Activated CD4-positive, alpha-beta memory T cell treated with anti-CD3 and anti-CD28 coated beads, Interleukin-2, amount 10 ng/mL, durations not matched to agents 7 days and 5 days (primary cell): ENCODE data around the gene FAM13A. TPM values are rescaled to one million over a fixed set of nuclear protein-coding genes. Genes with fewer than 3 reads are reported as not detected.

ENCODE experiments used
- CTCF ChIA-PET: fragments of 350-600 bp; sonication (Branson Sonifier 250); formaldehyde crosslinking; loops from one replicate; lab custom pipeline; 2021; ENCODE audit warnings: antibody characterized with exemption, inconsistent platforms; lab: Charles Lee
- POLR2A ChIA-PET: fragments of 350-600 bp; sonication (Branson Sonifier 250); formaldehyde crosslinking; loops from one replicate; lab custom pipeline; 2021; ENCODE audit warnings: antibody characterized with exemption; lab: Charles Lee
- DNase-seq: peaks from one replicate; pipeline ENCODE4 v3.0.0-alpha.2; 2020
- H3K27ac Mint-ChIP-seq: one replicate; pipeline ENCODE4 v1.8.0; 2021; ENCODE audit warnings: mild to moderate bottlenecking, mixed read lengths
- H3K27me3 Mint-ChIP-seq: one replicate; pipeline ENCODE4 v1.8.0; 2021; ENCODE audit warnings: mixed read lengths
- H3K36me3 Mint-ChIP-seq: one replicate; pipeline ENCODE4 v1.8.0; 2021; ENCODE audit warnings: low read depth, mixed read lengths
- H3K4me1 Mint-ChIP-seq: one replicate; pipeline ENCODE4 v1.8.0; 2021; ENCODE audit warnings: mixed read lengths
- H3K4me3 Mint-ChIP-seq: one replicate; pipeline ENCODE4 v1.8.0; 2021; ENCODE audit warnings: mild to moderate bottlenecking, mixed read lengths
- H3K9me3 Mint-ChIP-seq: one replicate; pipeline ENCODE4 v1.8.0; 2021; ENCODE audit warnings: mixed read lengths
- total RNA-seq, 2 experiments: library from RNA; stranded (reverse); gene quantifications; one replicate each; pipeline ENCODE4 v1.2.3, GENCODE V29; 2021

Gene FAM13A
- total RNA-seq, 2 experiments from 2014 or later = 9.5 to 10.1 TPM

GRCh38 chr4:88796545-88796944 lies 260.4 kb downstream of the FAM13A start:
- H3K27me3 Mint-ChIP-seq = peaks cover 41% of the 10 kb centered on the region
- no peaks in the 10 kb centered on the region for H3K9me3 Mint-ChIP-seq
- H3K4me3 Mint-ChIP-seq = no peak overlapping the region
- CTCF ChIA-PET = interaction anchor here (0.6 kb wide), 1 partner anchor 169 kb away, joined by 3 read pairs; no protein-coding TSS in a partner anchor
- POLR2A ChIA-PET = no interaction called here
- no peak for DNase-seq
- H3K4me1 Mint-ChIP-seq = peaks cover 17% of the 10 kb centered on the region
- H3K36me3 Mint-ChIP-seq = peaks cover 2% of the 10 kb centered on the region
- no peak overlapping the region for H3K27ac Mint-ChIP-seq

GRCh38 chr4:88794952-88795351 lies 262.0 kb downstream of the FAM13A start:
- CTCF ChIA-PET = no interaction called here
- H3K4me1 Mint-ChIP-seq = peaks cover 16% of the 10 kb centered on the region
- POLR2A ChIA-PET = no interaction called here
- H3K27me3 Mint-ChIP-seq = peaks cover 35% of the 10 kb centered on the region
- no peak for DNase-seq
- H3K4me3 Mint-ChIP-seq = no peak overlapping the region
- H3K27ac Mint-ChIP-seq = no peak overlapping the region
- H3K9me3 Mint-ChIP-seq = no peaks in the 10 kb centered on the region
- peaks cover 2% of the 10 kb centered on the region for H3K36me3 Mint-ChIP-seq

- ChIA-PET POLR2A (no interaction called here), CTCF (no interaction called here)
- Mint-ChIP-seq H3K4me3 (no peak overlapping the region), H3K36me3 (peaks cover 2% of the 10 kb centered on the region), H3K27me3 (peaks cover 32% of the 10 kb centered on the region), H3K27ac (no peak overlapping the region), H3K9me3 (no peaks in the 10 kb centered on the region), H3K4me1 (peaks cover 15% of the 10 kb centered on the region)
- DNase-seq = no peak
Measured at GRCh38 chr4:88794087-88794690, 262.8 kb downstream of the FAM13A start.

GRCh38 chr4:88793475-88793874 lies 263.5 kb downstream of the FAM13A start:
- H3K27me3 Mint-ChIP-seq = peaks cover 30% of the 10 kb centered on the region
- H3K9me3 Mint-ChIP-seq = no peaks in the 10 kb centered on the region
- peaks cover 15% of the 10 kb centered on the region for H3K4me1 Mint-ChIP-seq
- CTCF ChIA-PET = no interaction called here
- H3K36me3 Mint-ChIP-seq = peaks cover 2% of the 10 kb centered on the region
- H3K27ac Mint-ChIP-seq = no peak overlapping the region
- H3K4me3 Mint-ChIP-seq = no peak overlapping the region
- DNase-seq = no peak
- POLR2A ChIA-PET = no interaction called here

- no peak for DNase-seq
- Mint-ChIP-seq H3K36me3 (peaks cover 2% of the 10 kb centered on the region), H3K4me3 (no peak overlapping the region), H3K27ac (no peak overlapping the region), H3K27me3 (peaks cover 23% of the 10 kb centered on the region), H3K9me3 (no peaks in the 10 kb centered on the region), H3K4me1 (peaks cover 15% of the 10 kb centered on the region)
- ChIA-PET CTCF (no interaction called here), POLR2A (no interaction called here)
Measured at GRCh38 chr4:88792821-88793220, 264.2 kb downstream of the FAM13A start.

GRCh38 chr4:88792268-88792781 lies 264.7 kb downstream of the FAM13A start:
- H3K36me3 Mint-ChIP-seq = no peaks in the 10 kb centered on the region
- peaks cover 15% of the 10 kb centered on the region for H3K4me1 Mint-ChIP-seq
- POLR2A ChIA-PET = no interaction called here
- no peaks in the 10 kb centered on the region for H3K9me3 Mint-ChIP-seq
- no peak overlapping the region for H3K4me3 Mint-ChIP-seq
- H3K27me3 Mint-ChIP-seq = peaks cover 18% of the 10 kb centered on the region
- no peak overlapping the region for H3K27ac Mint-ChIP-seq
- DNase-seq = no peak
- CTCF ChIA-PET = no interaction called here

GRCh38 chr4:88791274-88791673 lies 265.7 kb downstream of the FAM13A start:
- no peaks in the 10 kb centered on the region for H3K9me3 Mint-ChIP-seq
- no peaks in the 10 kb centered on the region for H3K36me3 Mint-ChIP-seq
- H3K4me3 Mint-ChIP-seq = no peak overlapping the region
- no peak for DNase-seq
- ChIA-PET POLR2A (no interaction called here), CTCF (interaction anchor here (1.8 kb wide), 1 partner anchor 252 kb away, joined by 5 read pairs; no protein-coding TSS in a partner anchor)
- H3K27me3 Mint-ChIP-seq = peaks cover 13% of the 10 kb centered on the region
- peaks cover 15% of the 10 kb centered on the region for H3K4me1 Mint-ChIP-seq
- no peak overlapping the region for H3K27ac Mint-ChIP-seq

- H3K4me3 Mint-ChIP-seq = no peak overlapping the region
- ChIA-PET CTCF (interaction anchor here (1.4 kb wide), 1 partner anchor 233 kb away, joined by 3 read pairs; no protein-coding TSS in a partner anchor), POLR2A (no interaction called here)
- H3K36me3 Mint-ChIP-seq = no peaks in the 10 kb centered on the region
- H3K9me3 Mint-ChIP-seq = no peaks in the 10 kb centered on the region
- no peak for DNase-seq
- H3K27me3 Mint-ChIP-seq = peaks cover 12% of the 10 kb centered on the region
- H3K4me1 Mint-ChIP-seq = peaks cover 15% of the 10 kb centered on the region
- no peak overlapping the region for H3K27ac Mint-ChIP-seq
Measured at GRCh38 chr4:88788895-88789294, 268.1 kb downstream of the FAM13A start.

- no peak for DNase-seq
- H3K36me3 Mint-ChIP-seq = no peaks in the 10 kb centered on the region
- no peak overlapping the region for H3K27ac Mint-ChIP-seq
- H3K4me3 Mint-ChIP-seq = no peak overlapping the region
- H3K27me3 Mint-ChIP-seq = peaks cover 10% of the 10 kb centered on the region
- peaks cover 11% of the 10 kb centered on the region for H3K4me1 Mint-ChIP-seq
- CTCF ChIA-PET = interaction anchor here (1.4 kb wide), 1 partner anchor 233 kb away, joined by 3 read pairs; no protein-coding TSS in a partner anchor
- POLR2A ChIA-PET = no interaction called here
- no peaks in the 10 kb centered on the region for H3K9me3 Mint-ChIP-seq
Measured at GRCh38 chr4:88788424-88788823, 268.6 kb downstream of the FAM13A start.

GRCh38 chr4:88786011-88786410 lies 271.0 kb downstream of the FAM13A start:
- H3K4me3 Mint-ChIP-seq = no peak overlapping the region
- DNase-seq = no peak
- no peak overlapping the region for H3K27ac Mint-ChIP-seq
- peaks cover 4% of the 10 kb centered on the region for H3K27me3 Mint-ChIP-seq
- POLR2A ChIA-PET = no interaction called here
- H3K9me3 Mint-ChIP-seq = no peaks in the 10 kb centered on the region
- CTCF ChIA-PET = interaction anchor here (1.8 kb wide), 1 partner anchor 567 kb away, joined by 4 read pairs; no protein-coding TSS in a partner anchor
- H3K36me3 Mint-ChIP-seq = no peaks in the 10 kb centered on the region
- H3K4me1 Mint-ChIP-seq = no peaks in the 10 kb centered on the region

GRCh38 chr4:88780389-88780788 lies 276.6 kb downstream of the FAM13A start:
- ChIA-PET POLR2A (no interaction called here), CTCF (no interaction called here)
- Mint-ChIP-seq H3K4me3 (no peak overlapping the region), H3K36me3 (no peaks in the 10 kb centered on the region), H3K4me1 (no peaks in the 10 kb centered on the region), H3K27me3 (no peaks in the 10 kb centered on the region), H3K9me3 (no peaks in the 10 kb centered on the region), H3K27ac (no peak overlapping the region)
- no peak for DNase-seq

GRCh38 chr4:88779431-88779830 lies 277.6 kb downstream of the FAM13A start:
- no peak for DNase-seq
- Mint-ChIP-seq H3K9me3 (no peaks in the 10 kb centered on the region), H3K4me3 (no peak overlapping the region), H3K4me1 (no peaks in the 10 kb centered on the region), H3K27me3 (no peaks in the 10 kb centered on the region), H3K27ac (no peak overlapping the region), H3K36me3 (no peaks in the 10 kb centered on the region)
- ChIA-PET POLR2A (no interaction called here), CTCF (no interaction called here)

GRCh38 chr4:88775529-88775928 lies 281.5 kb downstream of the FAM13A start:
- H3K4me1 Mint-ChIP-seq = no peaks in the 10 kb centered on the region
- ChIA-PET CTCF (no interaction called here), POLR2A (no interaction called here)
- peaks cover 4% of the 10 kb centered on the region for H3K27me3 Mint-ChIP-seq
- H3K4me3 Mint-ChIP-seq = no peak overlapping the region
- no peaks in the 10 kb centered on the region for H3K36me3 Mint-ChIP-seq
- H3K9me3 Mint-ChIP-seq = no peaks in the 10 kb centered on the region
- no peak overlapping the region for H3K27ac Mint-ChIP-seq
- no peak for DNase-seq

GRCh38 chr4:88775026-88775425 lies 282.0 kb downstream of the FAM13A start:
- H3K27ac Mint-ChIP-seq = no peak overlapping the region
- ChIA-PET CTCF (no interaction called here), POLR2A (no interaction called here)
- H3K4me3 Mint-ChIP-seq = no peak overlapping the region
- no peaks in the 10 kb centered on the region for H3K36me3 Mint-ChIP-seq
- no peaks in the 10 kb centered on the region for H3K9me3 Mint-ChIP-seq
- no peaks in the 10 kb centered on the region for H3K4me1 Mint-ChIP-seq
- peaks cover 4% of the 10 kb centered on the region for H3K27me3 Mint-ChIP-seq
- no peak for DNase-seq
